Stomach (tissue), 9 donors: ENCODE results near the gene HCFC1R1. TPM values are rescaled to one million over a fixed set of nuclear protein-coding genes. Genes with fewer than 3 reads are reported as not detected.

ENCODE experiments used
- DNase-seq, 2 donors: peaks; one replicate each; pipeline versions ENCODE4 v3.0.0 to v3.0.0-alpha.2; 2013 to 2019
- H3K27ac ChIP-seq, 5 donors: fragments of 200-600 bp in 4 of 5; sonication (generic) in 4 of 5; one replicate each; pipeline ENCODE4 v1.5.1; 2013 to 2019; ENCODE audit warnings: mild to moderate bottlenecking in 1 of 5, moderate library complexity in 1 of 5
- H3K27me3 ChIP-seq, 3 donors: fragments of 200-600 bp; sonication (generic); one replicate each; pipeline ENCODE4 v1.5.1; 2017 to 2019; ENCODE audit warnings: mixed run types in 1 of 3
- H3K36me3 ChIP-seq, 4 donors: fragments of 200-600 bp; sonication (generic); 1 replicate in 3 of 4; 2 replicates in 1 of 4; pipeline ENCODE4 v1.5.1; 2016 to 2019
- H3K4me1 ChIP-seq, 4 donors: fragments of 200-600 bp; sonication (generic); one replicate each; pipeline ENCODE4 v1.5.1; 2016 to 2019
- H3K4me3 ChIP-seq, 4 donors: fragments of 200-600 bp; sonication (generic) in 3 of 4; one replicate each; pipeline ENCODE4 v1.5.1; 2016 to 2019; ENCODE audit warnings: mild to moderate bottlenecking in 1 of 4
- H3K9me3 ChIP-seq, 4 donors: fragments of 200-600 bp; sonication (generic); one replicate each; pipeline ENCODE4 v1.5.1; 2016 to 2019
- CTCF ChIP-seq, 7 experiments: fragments of 450-650 bp in 4 of 7; fragments of 200-600 bp in 3 of 7; sonication (generic) in 3 of 7; IDR thresholded peaks; one replicate each; pipeline ENCODE4 v1.5.1; 2016 to 2019; ENCODE audit warnings: antibody characterized with exemption in 7 of 7, control low read depth in 2 of 7, mild to moderate bottlenecking in 1 of 7
- EP300 ChIP-seq: sonication (generic); formaldehyde crosslinking; IDR thresholded peaks from one replicate; pipeline ENCODE4 v1.6.1; 2017; ENCODE audit warnings: antibody characterized with exemption
- POLR2A ChIP-seq, 4 donors: fragments of 450-650 bp; IDR thresholded peaks; one replicate each; pipeline ENCODE4 v1.6.1; 2016; ENCODE audit warnings: antibody characterized with exemption in 4 of 4, control low read depth in 2 of 4, mild to moderate bottlenecking in 1 of 4, moderate library complexity in 1 of 4
- POLR2AphosphoS5 ChIP-seq, 3 donors: sonication (generic); formaldehyde crosslinking; IDR thresholded peaks; one replicate each; pipeline ENCODE4 v1.6.1; 2016; ENCODE audit warnings: antibody characterized with exemption in 3 of 3
- WGBS, 5 donors: extraction: QIAGEN DNeasy Blood & Tissue Kit in 3 of 5; methylation state at CpG; one replicate each; pipeline versions ENCODE4 v1.1.5 to v1.1.7; 2013 to 2018; 5-methylcytosine and 5-hydroxymethylcytosine counted together
- intact Hi-C: fragments of 100-400 bp; cut with DNase I; formaldehyde crosslinking; loops from one replicate; pipeline ENCODE4 v1.15.1; 2023; ENCODE audit warnings: low total_unique reads
- polyA plus RNA-seq, 3 donors: library from polyadenylated mRNA; stranded (reverse); fragments of 200-250 nt; gene quantifications; one replicate each; pipeline ENCODE4 v1.2.3, GENCODE V29; 2013
- total RNA-seq, 5 donors: library from RNA; depleted of rRNA; stranded (reverse); fragments of >200 nt; gene quantifications; one replicate each; pipeline versions ENCODE4 v1.1.0 to v1.2.3, GENCODE V29; 2014 to 2016
- donor health status: healthy with polysubstance abuse.
- donor health status: Bipolar disorder and iron deficiency.
- donor health status: healthy.

The HCFC1R1 gene
- total and polyA plus RNA-seq, 8 donors: 11.0 to 128 (median 60.7) TPM

GRCh38 chr16:2977440-2977839, 46.3 kb downstream of the HCFC1R1 start:
- peak in 1 of 3 donors; percentile 20 for TF ChIP-seq POLR2AphosphoS5 (IDR thresholded peaks at IDR 0.05)
- TF ChIP-seq CTCF (IDR thresholded peaks at IDR 0.05): no peak
- TF ChIP-seq EP300: no peak
- no peak for TF ChIP-seq POLR2A (IDR thresholded peaks at IDR 0.05)
- Histone ChIP-seq H3K9me3 (no peaks in the 10 kb centered on the region), H3K27me3 (peaks cover 0 to 20% (median 7%) of the 10 kb centered on the region in 3 donors), H3K4me1 (peaks cover 26 to 41% (median 32%) of the 10 kb centered on the region in 4 donors), H3K4me3 (no peak overlapping the region), H3K27ac (peak overlapping the region; percentile 29 to 57 (median 54)), H3K36me3 (peaks cover 0 to 7% (median 0%) of the 10 kb centered on the region in 4 donors)
- intact Hi-C loops: no loop called here
- DNase-seq: peak in 1 of 2 donors; percentile 90
- 29 to 60% (median 42%) methylated on average over 6 of the region's 6 CpGs for WGBS, 5 donors

GRCh38 chr16:2976673-2977072, 47.1 kb downstream of the HCFC1R1 start:
- no peak for DNase-seq
- Histone ChIP-seq H3K9me3 (no peaks in the 10 kb centered on the region), H3K4me1 (peaks cover 26 to 41% (median 32%) of the 10 kb centered on the region in 4 donors), H3K4me3 (no peak overlapping the region), H3K27me3 (peaks cover 0 to 20% (median 7%) of the 10 kb centered on the region in 3 donors), H3K27ac (peak overlapping the region in 3 of 5 donors; percentile 3 to 56 (median 29)), H3K36me3 (peaks cover 0 to 10% (median 0%) of the 10 kb centered on the region in 4 donors)
- TF ChIP-seq POLR2AphosphoS5 (IDR thresholded peaks at IDR 0.05) (no peak), POLR2A (IDR thresholded peaks at IDR 0.05) (no peak), CTCF (IDR thresholded peaks at IDR 0.05) (no peak), EP300 (no peak)
- intact Hi-C loops: no loop called here
- 76 to 93% (median 82%) methylated on average over 6 to 15 of the region's 15 CpGs for WGBS, 5 donors

- Histone ChIP-seq H3K4me1 (peaks cover 25 to 40% (median 30%) of the 10 kb centered on the region in 4 donors), H3K36me3 (peaks cover 0 to 10% (median 0%) of the 10 kb centered on the region in 4 donors), H3K27me3 (peaks cover 0 to 20% (median 7%) of the 10 kb centered on the region in 3 donors), H3K4me3 (no peak overlapping the region), H3K9me3 (no peaks in the 10 kb centered on the region), H3K27ac (no peak overlapping the region)
- no peak for TF ChIP-seq CTCF (IDR thresholded peaks at IDR 0.05)
- TF ChIP-seq EP300: no peak
- no peak for TF ChIP-seq POLR2AphosphoS5 (IDR thresholded peaks at IDR 0.05)
- TF ChIP-seq POLR2A (IDR thresholded peaks at IDR 0.05): no peak
- intact Hi-C loops: no loop called here
- WGBS, 5 donors: 67 to 86% (median 80%) methylated on average over 7 of the region's 7 CpGs
- no peak for DNase-seq
Measured at GRCh38 chr16:2976201-2976600, 47.5 kb downstream of the HCFC1R1 start.

GRCh38 chr16:2975161-2975795, 48.5 kb downstream of the HCFC1R1 start:
- Histone ChIP-seq H3K9me3 (no peaks in the 10 kb centered on the region), H3K27me3 (peaks cover 0 to 23% (median 7%) of the 10 kb centered on the region in 3 donors), H3K27ac (no peak overlapping the region), H3K4me3 (no peak overlapping the region), H3K36me3 (peaks cover 0 to 10% (median 0%) of the 10 kb centered on the region in 4 donors), H3K4me1 (peaks cover 24 to 43% (median 31%) of the 10 kb centered on the region in 4 donors)
- no peak for DNase-seq
- intact Hi-C loops: no loop called here
- WGBS, 5 donors: 91 to 95% (median 92%) methylated on average over 12 to 28 of the region's 28 CpGs
- TF ChIP-seq CTCF (IDR thresholded peaks at IDR 0.05): no peak
- no peak for TF ChIP-seq POLR2AphosphoS5 (IDR thresholded peaks at IDR 0.05)
- no peak for TF ChIP-seq EP300
- TF ChIP-seq POLR2A (IDR thresholded peaks at IDR 0.05): no peak
